Esophagus squamous epithelium (tissue), 4 donors: ENCODE measurements around the gene SLC25A27.

Experiments used
- POLR2A ChIP-seq, 4 donors: fragments of 450-650 bp; IDR thresholded peaks; one replicate each; pipeline ENCODE4 v1.6.1; 2017; ENCODE audit warnings: antibody characterized with exemption in 4 of 4, mild to moderate bottlenecking in 4 of 4, moderate library complexity in 3 of 4
- TF ChIP-seq, protein P1 (sequence below), 6 experiments: fragments of 450-650 bp in 4 of 6; fragments of 200-600 bp in 2 of 6; sonication (generic) in 2 of 6; IDR thresholded peaks; one replicate each; pipeline ENCODE4 v1.5.1; 2016 to 2019; ENCODE audit warnings: antibody characterized with exemption in 6 of 6, mild to moderate bottlenecking in 4 of 6, moderate library complexity in 4 of 6

DNA sequence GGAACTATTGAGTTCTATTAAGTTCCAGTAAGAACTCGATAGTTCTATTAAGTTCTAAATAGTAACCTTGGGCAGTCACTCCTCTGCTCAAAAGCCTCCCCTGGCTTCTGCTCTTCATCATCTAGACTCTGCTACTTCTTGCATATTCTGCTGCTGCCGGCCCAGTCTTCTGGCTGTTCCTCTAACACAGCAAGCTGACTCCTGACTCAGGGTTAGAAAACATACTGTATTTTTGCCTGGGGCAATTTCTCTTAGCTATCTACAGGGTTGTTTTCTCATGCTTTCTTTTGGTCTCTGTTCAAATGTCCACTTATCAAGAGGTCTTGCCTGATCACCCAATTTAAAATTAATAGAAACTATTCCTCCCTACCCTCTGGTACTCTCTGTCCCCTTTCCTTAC is 14.6 kb downstream of the SLC25A27 start:
- TF ChIP-seq, protein P1, sequence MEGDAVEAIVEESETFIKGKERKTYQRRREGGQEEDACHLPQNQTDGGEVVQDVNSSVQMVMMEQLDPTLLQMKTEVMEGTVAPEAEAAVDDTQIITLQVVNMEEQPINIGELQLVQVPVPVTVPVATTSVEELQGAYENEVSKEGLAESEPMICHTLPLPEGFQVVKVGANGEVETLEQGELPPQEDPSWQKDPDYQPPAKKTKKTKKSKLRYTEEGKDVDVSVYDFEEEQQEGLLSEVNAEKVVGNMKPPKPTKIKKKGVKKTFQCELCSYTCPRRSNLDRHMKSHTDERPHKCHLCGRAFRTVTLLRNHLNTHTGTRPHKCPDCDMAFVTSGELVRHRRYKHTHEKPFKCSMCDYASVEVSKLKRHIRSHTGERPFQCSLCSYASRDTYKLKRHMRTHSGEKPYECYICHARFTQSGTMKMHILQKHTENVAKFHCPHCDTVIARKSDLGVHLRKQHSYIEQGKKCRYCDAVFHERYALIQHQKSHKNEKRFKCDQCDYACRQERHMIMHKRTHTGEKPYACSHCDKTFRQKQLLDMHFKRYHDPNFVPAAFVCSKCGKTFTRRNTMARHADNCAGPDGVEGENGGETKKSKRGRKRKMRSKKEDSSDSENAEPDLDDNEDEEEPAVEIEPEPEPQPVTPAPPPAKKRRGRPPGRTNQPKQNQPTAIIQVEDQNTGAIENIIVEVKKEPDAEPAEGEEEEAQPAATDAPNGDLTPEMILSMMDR (IDR thresholded peaks at IDR 0.05): no peak
- no peak for TF ChIP-seq POLR2A (IDR thresholded peaks at IDR 0.05)
